Aorta (tissue), 5 donors: ENCODE measurements around the gene TNFAIP3. TPM values are rescaled to one million over a fixed set of nuclear protein-coding genes. Genes with fewer than 3 reads are reported as not detected.

Experiments used
- ATAC-seq: fragments of 200-7000 bp; cut with Tn5 transposase; one replicate; pipeline ENCODE4 v1.9.1; 2022; ENCODE audit warnings: moderate library complexity; ENCODE audit not compliant: low FRiP score
- DNase-seq, 2 donors: peaks; one replicate each; pipeline ENCODE4 v3.0.0-alpha.2; 2020
- H3K27ac ChIP-seq, 2 donors: one replicate each; pipeline ENCODE4 v1.5.1; 2013; ENCODE audit warnings: low read length in 2 of 2, mild to moderate bottlenecking in 2 of 2, moderate library complexity in 2 of 2, control low read depth in 1 of 2, inconsistent platforms in 1 of 2, low read depth in 1 of 2
- H3K27me3 ChIP-seq, 2 donors: one replicate each; pipeline ENCODE4 v1.6.1; 2013; ENCODE audit warnings: control low read depth in 1 of 2, low read length in 1 of 2, mild to moderate bottlenecking in 1 of 2, moderate library complexity in 1 of 2; ENCODE audit not compliant: insufficient read depth in 2 of 2, control insufficient read depth in 1 of 2
- H3K36me3 ChIP-seq, 2 donors: one replicate each; pipeline ENCODE4 v1.6.1; 2013; ENCODE audit warnings: control low read depth in 1 of 2, low read length in 1 of 2, mild to moderate bottlenecking in 1 of 2; ENCODE audit not compliant: insufficient read depth in 2 of 2, control insufficient read depth in 1 of 2
- H3K4me1 ChIP-seq, 2 donors: one replicate each; pipeline ENCODE4 v1.6.1; 2013; ENCODE audit warnings: low read length in 2 of 2, control low read depth in 1 of 2, mild to moderate bottlenecking in 1 of 2, moderate library complexity in 1 of 2; ENCODE audit not compliant: insufficient read depth in 2 of 2, control insufficient read depth in 1 of 2
- H3K4me3 ChIP-seq, 2 donors: one replicate each; pipeline ENCODE4 v1.5.1; 2013; ENCODE audit warnings: low read length in 2 of 2, control low read depth in 1 of 2, mild to moderate bottlenecking in 1 of 2
- H3K9me3 ChIP-seq: one replicate; pipeline ENCODE4 v1.6.1; 2013; ENCODE audit warnings: mild to moderate bottlenecking, low read length; ENCODE audit not compliant: control insufficient read depth
- WGBS, 2 donors: extraction: QIAGEN DNeasy Blood & Tissue Kit; methylation state at CpG; one replicate each; pipeline ENCODE4 v1.1.7; 2013; 5-methylcytosine and 5-hydroxymethylcytosine counted together
- intact Hi-C, 2 donors: fragments of 100-400 bp; cut with DNase I; formaldehyde crosslinking; loops; one replicate each; pipeline versions ENCODE4 v1.14.2 to v1.15.0; 2022
- long read RNA-seq, 2 donors: library from polyadenylated mRNA; unstranded; transcript quantifications; one replicate each; pipeline ENCODE4 v2.0.0, GENCODE V29; 2020 to 2021
- polyA plus RNA-seq, 2 donors: library from polyadenylated mRNA; stranded (reverse); fragments of 200-250 nt; gene quantifications; one replicate each; pipeline ENCODE4 v1.2.3, GENCODE V29; 2013
- total RNA-seq, 2 donors: library from RNA; stranded (reverse); fragmentation: NEBNext Ultra II Directional; extraction: Animal tissue kit (Norgen Biotek cat#: 25700); gene quantifications; one replicate each; pipeline ENCODE4 v1.2.1, GENCODE V29; 2021
- donor health status: healthy with polysubstance abuse.
- donor health status: Bipolar disorder and iron deficiency.
- donor health status: DM: no; HTN: no; CAD: no.
- donor health status: DM: no; HTN: no; CAD: no.
- donor health status: DM: yes; HTN: yes; CAD: no.

TNFAIP3 gene
- total RNA-seq (10 to 100 TPM; 22.0 to 40.2 TPM), polyA plus RNA-seq (1 to 10 TPM; 4.9 to 5.6 TPM)
- long read RNA-seq, donor 1, partial matches to known transcripts = 14 of 27 reads
- long read RNA-seq, donor 1, other reads (novel, unspliced or antisense) = 13 of 27 reads
- long read RNA-seq, donor 2, full-length matches to known transcripts = 1 of 11 reads
- long read RNA-seq, donor 2, partial matches to known transcripts = 9 of 11 reads
- long read RNA-seq, donor 2, other reads (novel, unspliced or antisense) = 1 of 11 reads

- no peaks in the 10 kb centered on the region for H3K27me3 ChIP-seq
- intact Hi-C loops = loop anchor here (5.0 to 10.0 kb wide), 3 partner anchors 65 to 652 kb away; partner anchors contain the start of gene IFNGR1 (in 1 of the 2)
- H3K4me1 ChIP-seq = no peaks in the 10 kb centered on the region
- H3K4me3 ChIP-seq = peak within 1 kb of the TSS; percentile 75 to 78
- peak; percentile 95 to 98 for DNase-seq
- no peaks in the 10 kb centered on the region for H3K9me3 ChIP-seq
- 0 to 1% methylated on average over 86 to 87 of the region's 87 CpGs for WGBS, 2 donors
- H3K36me3 ChIP-seq = no peaks in the 10 kb centered on the region
- H3K27ac ChIP-seq = peak within 1 kb of the TSS; percentile 40 to 77
- peak; percentile 94 for ATAC-seq
Measured at GRCh38 chr6:137866914-137867684, at the start of gene TNFAIP3. TNFAIP3 (plus strand) TSS chr6:137867259; CDS start chr6:137871228, 3,969 bp downstream.

- Histone ChIP-seq H3K9me3 (no peaks in the 10 kb centered on the region), H3K4me3 (no peak overlapping the region), H3K27ac (no peak overlapping the region), H3K4me1 (no peaks in the 10 kb centered on the region), H3K36me3 (no peaks in the 10 kb centered on the region), H3K27me3 (no peaks in the 10 kb centered on the region)
- no peak for DNase-seq
- no peak for ATAC-seq
- WGBS, 2 donors = 94 to 95% methylated on average over 3 of the region's 3 CpGs
- intact Hi-C loops = no loop called here
Measured at GRCh38 chr6:137818440-137818839, 48.6 kb upstream of the TNFAIP3 start.

- ATAC-seq = no peak
- Histone ChIP-seq H3K4me3 (no peak overlapping the region), H3K4me1 (no peaks in the 10 kb centered on the region), H3K27me3 (no peaks in the 10 kb centered on the region), H3K27ac (no peak overlapping the region), H3K9me3 (no peaks in the 10 kb centered on the region), H3K36me3 (no peaks in the 10 kb centered on the region)
- DNase-seq = no peak
- WGBS, 2 donors = 76 to 81% methylated on average over 2 of the region's 2 CpGs
- intact Hi-C loops = no loop called here
Measured at GRCh38 chr6:137819740-137820139, 47.3 kb upstream of the TNFAIP3 start.

DNA sequence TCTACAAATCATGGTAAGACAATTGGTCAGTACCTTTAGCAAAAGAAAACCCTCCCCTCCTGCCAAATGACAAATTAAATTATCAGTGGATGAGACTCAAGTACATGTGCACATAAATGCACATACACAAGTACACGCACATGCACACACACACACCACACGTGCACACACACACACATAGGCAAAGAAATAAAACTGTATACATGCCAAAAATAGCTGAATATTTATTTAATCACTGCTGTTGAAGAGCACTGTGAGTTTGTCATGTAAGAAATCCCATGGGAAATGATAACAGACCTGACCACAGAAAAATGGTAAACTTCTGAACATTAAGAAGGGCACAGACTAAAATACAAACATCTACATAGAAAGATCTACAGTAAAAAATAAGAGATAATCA is 46.6 kb upstream of the TNFAIP3 start:
- intact Hi-C loops = no loop called here
- no peak for DNase-seq

GRCh38 chr6:137820952-137821351 is 46.1 kb upstream of the TNFAIP3 start:
- H3K9me3 ChIP-seq = no peaks in the 10 kb centered on the region
- no peak overlapping the region for H3K27ac ChIP-seq
- ATAC-seq (peak; percentile 45), DNase-seq (no peak)
- whole genome bisulfite sequencing, 2 donors = 48 to 64% methylated on average over 1 of the region's 1 CpG
- no peaks in the 10 kb centered on the region for H3K36me3 ChIP-seq
- intact Hi-C loops = no loop called here
- no peaks in the 10 kb centered on the region for H3K4me1 ChIP-seq
- no peak overlapping the region for H3K4me3 ChIP-seq
- H3K27me3 ChIP-seq = no peaks in the 10 kb centered on the region

More for the DNA sequence above, 46.6 kb upstream of the TNFAIP3 start:
- Histone ChIP-seq H3K27ac (no peak overlapping the region), H3K4me1 (no peaks in the 10 kb centered on the region), H3K9me3 (no peaks in the 10 kb centered on the region), H3K4me3 (no peak overlapping the region), H3K36me3 (no peaks in the 10 kb centered on the region), H3K27me3 (no peaks in the 10 kb centered on the region)
- 63 to 74% methylated on average over 2 of the region's 2 CpGs for WGBS, 2 donors
- ATAC-seq = no peak

GRCh38 chr6:137821491-137821890 is 45.6 kb upstream of the TNFAIP3 start:
- H3K4me3 ChIP-seq = no peak overlapping the region
- no peaks in the 10 kb centered on the region for H3K4me1 ChIP-seq
- no peak for ATAC-seq
- no peaks in the 10 kb centered on the region for H3K36me3 ChIP-seq
- 62 to 67% methylated on average over 3 of the region's 3 CpGs for WGBS, 2 donors
- no peaks in the 10 kb centered on the region for H3K27me3 ChIP-seq
- no peaks in the 10 kb centered on the region for H3K9me3 ChIP-seq
- no peak for DNase-seq
- intact Hi-C loops = no loop called here
- H3K27ac ChIP-seq = no peak overlapping the region

DNA sequence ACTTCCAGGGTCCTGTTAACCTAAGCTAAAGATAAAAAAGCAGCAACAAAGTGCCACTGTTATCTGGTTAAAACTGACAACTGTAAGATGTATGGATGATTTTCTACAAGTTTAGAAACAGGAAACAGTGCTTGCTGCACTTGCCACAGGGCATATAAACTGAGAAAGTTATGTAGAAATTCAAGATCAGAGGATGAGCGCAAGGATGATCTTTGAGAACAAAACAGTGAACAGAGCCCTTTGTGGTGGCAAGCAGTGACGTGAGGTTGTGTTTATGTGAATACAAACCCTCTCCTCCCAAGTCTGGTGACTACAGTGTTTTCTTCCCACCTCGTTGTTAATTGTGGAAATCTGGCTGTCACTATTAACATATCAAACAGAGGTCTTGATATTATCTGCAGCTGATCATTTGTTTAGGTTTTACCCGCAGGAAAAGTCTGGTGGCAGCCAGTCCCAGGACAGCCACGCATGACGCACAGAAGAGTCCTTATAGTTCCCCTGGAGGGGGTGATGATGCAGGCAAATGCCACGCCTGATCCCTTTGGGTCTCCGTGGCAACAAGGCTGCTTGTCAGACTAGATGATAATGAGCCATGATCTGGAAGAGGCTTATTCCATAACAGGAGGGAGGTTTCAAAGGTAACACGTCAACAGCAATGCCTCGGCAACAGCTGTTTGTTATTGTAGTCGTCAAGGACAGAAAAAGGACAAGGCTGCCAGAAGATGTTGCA is 43.1 kb upstream of the TNFAIP3 start:
- intact Hi-C loops = no loop called here
- 60 to 65% methylated on average over 11 of the region's 11 CpGs for WGBS, 2 donors
- DNase-seq (peak in 1 of 2 donors; percentile 55), ATAC-seq (no peak)
- no peaks in the 10 kb centered on the region for H3K4me1 ChIP-seq
- no peaks in the 10 kb centered on the region for H3K36me3 ChIP-seq
- no peak overlapping the region for H3K27ac ChIP-seq
- no peaks in the 10 kb centered on the region for H3K27me3 ChIP-seq
- no peak overlapping the region for H3K4me3 ChIP-seq
- no peaks in the 10 kb centered on the region for H3K9me3 ChIP-seq

GRCh38 chr6:137824556-137824879 is 42.5 kb upstream of the TNFAIP3 start:
- WGBS, 2 donors = 71 to 77% methylated on average over 1 of the region's 1 CpG
- ATAC-seq (no peak), DNase-seq (no peak)
- no peaks in the 10 kb centered on the region for H3K9me3 ChIP-seq
- no peak overlapping the region for H3K4me3 ChIP-seq
- no peaks in the 10 kb centered on the region for H3K36me3 ChIP-seq
- intact Hi-C loops = no loop called here
- H3K27me3 ChIP-seq = no peaks in the 10 kb centered on the region
- no peak overlapping the region for H3K27ac ChIP-seq
- H3K4me1 ChIP-seq = no peaks in the 10 kb centered on the region
